ENCODE measurements around the gene PCDHA5.
"Not testable (repeated sequence)": the region's sequence is repeated elsewhere in the genome, so short reads cannot be mapped to it uniquely, and the experiment has no call there.

PCDHA5 gene

GRCh38 chr5:140821375-140822280, at the start of gene PCDHA5:
Gene PCDHA5, plus strand, starts transcription at chr5:140821613.
- DNase-seq (ENCODE audit: low spot score) = no peak
- peak; percentile 17 for TF ChIP-seq CTCF (IDR thresholded peaks at IDR 0.05; ENCODE audit: extremely low read depth, missing control alignments)

- no peak for DNase-seq (ENCODE audit: low spot score)
- no peak for TF ChIP-seq CTCF (IDR thresholded peaks at IDR 0.05; ENCODE audit: extremely low read depth, missing control alignments)
Measured at GRCh38 chr5:140780512-140780911, 40.9 kb upstream of the PCDHA5 start.

- TF ChIP-seq CTCF (IDR thresholded peaks at IDR 0.05; ENCODE audit: extremely low read depth, missing control alignments) = no peak
- DNase-seq (ENCODE audit: low spot score) = no peak
Measured at GRCh38 chr5:140785905-140786686, 35.3 kb upstream of the PCDHA5 start, which contains the start of gene PCDHA1. Gene PCDHA1, plus strand, starts transcription at chr5:140786140.

GRCh38 chr5:140787422-140787821, 34.0 kb upstream of the PCDHA5 start:
- DNase-seq (ENCODE audit: low spot score) = not testable (repeated sequence)

GRCh38 chr5:140787849-140788504, 33.4 kb upstream of the PCDHA5 start:
- DNase-seq (ENCODE audit: low spot score) = not testable (repeated sequence)

- TF ChIP-seq CTCF (IDR thresholded peaks at IDR 0.05; ENCODE audit: extremely low read depth, missing control alignments) = no peak
- no peak for DNase-seq (ENCODE audit: low spot score)
Measured at GRCh38 chr5:140791089-140791488, 30.3 kb upstream of the PCDHA5 start.

- DNase-seq (ENCODE audit: low spot score) = no peak
- TF ChIP-seq CTCF (IDR thresholded peaks at IDR 0.05; ENCODE audit: extremely low read depth, missing control alignments) = no peak
Measured at GRCh38 chr5:140794595-140795258, 26.7 kb upstream of the PCDHA5 start, which contains the start of gene PCDHA2. Gene PCDHA2, plus strand, starts transcription at chr5:140794852.

Measured in GM20000 (cell line).